LHCN-M2 (cell line): ENCODE measurements around the gene EXOC6B. TPM values are rescaled to one million over a fixed set of nuclear protein-coding genes. Genes with fewer than 3 reads are reported as not detected.

ENCODE experiments used
- total RNA-seq: library from RNA; depleted of rRNA; stranded (reverse); fragments of >200 nt; gene quantifications from 2 replicates; pipeline ENCODE4 v1.2.3, GENCODE V29; 2014; rRNA removed

Gene EXOC6B
- total RNA-seq, 1 experiment from 2014 or later = 16.7 TPM

Other genes with a start within 250 kb of the EXOC6B start
- 37.9 and 39.3 TPM in 2 replicates for gene SPR, start 61.4 kb upstream of the EXOC6B start, total RNA-seq
- not detected in 2 replicates for gene EMX1, start 91.5 kb upstream of the EXOC6B start, total RNA-seq
- 12.9 and 13.0 TPM in 2 replicates for gene SFXN5, start 245.7 kb upstream of the EXOC6B start, total RNA-seq